Gastrocnemius medialis (tissue), 4 donors: ENCODE measurements around the gene NAA16.

Experiments
- CTCF ChIP-seq, 5 experiments: fragments of 450-650 bp in 3 of 5; fragments of 200-600 bp in 2 of 5; sonication (generic) in 2 of 5; IDR thresholded peaks in 4 of 5; conservative IDR thresholded peaks in 1 of 5; 1 replicate in 4 of 5; 2 replicates in 1 of 5; pipeline ENCODE4 v1.5.1; 2016 to 2019; ENCODE audit warnings: antibody characterized with exemption in 5 of 5, mild to moderate bottlenecking in 3 of 5, moderate library complexity in 3 of 5
- POLR2A ChIP-seq, 2 donors: fragments of 450-650 bp; IDR thresholded peaks; one replicate each; pipeline ENCODE4 v1.6.1; 2017; ENCODE audit warnings: antibody characterized with exemption in 2 of 2, mild to moderate bottlenecking in 2 of 2, moderate library complexity in 2 of 2

- TF ChIP-seq CTCF (IDR thresholded peaks at IDR 0.05 in 4 of 5, conservative IDR thresholded peaks at IDR 0.05 in 1 of 5): no peak
- TF ChIP-seq POLR2A (IDR thresholded peaks at IDR 0.05): no peak
These were observed 26.4 kb upstream of the NAA16 start for GRCh38 chr13:41284512-41285288.
